ENCODE results near the gene LPCAT2.

LPCAT2 gene

GRCh38 chr16:55529018-55529417 lies 20.1 kb downstream of the LPCAT2 start:
- TF ChIP-seq RAD21 (IDR thresholded peaks at IDR 0.05; ENCODE audit: low read depth) = no peak
- no peak for TF ChIP-seq NFIC (IDR thresholded peaks at IDR 0.05)
- TF ChIP-seq EP300 (IDR thresholded peaks at IDR 0.05; ENCODE audit: borderline replicate concordance) = no peak
- TF ChIP-seq TEAD4 (IDR thresholded peaks at IDR 0.05) = no peak
- no peak for TF ChIP-seq TAF1 (IDR thresholded peaks at IDR 0.05; ENCODE audit: low read depth)
- no peak for TF ChIP-seq YY1 (IDR thresholded peaks at IDR 0.05; ENCODE audit: low read depth)
- TF ChIP-seq TCF12 (IDR thresholded peaks at IDR 0.05; ENCODE audit: low read depth) = no peak
- TF ChIP-seq MAX (IDR thresholded peaks at IDR 0.05) = no peak
- TF ChIP-seq CEBPB (IDR thresholded peaks at IDR 0.05) = no peak
- TF ChIP-seq FOXM1 (IDR thresholded peaks at IDR 0.05; ENCODE audit: borderline replicate concordance, low read depth) = no peak
- no peak for TF ChIP-seq EGR1 (IDR thresholded peaks at IDR 0.05)
- TF ChIP-seq CREB1 (IDR thresholded peaks at IDR 0.05; ENCODE audit: low read depth) = no peak

- TF ChIP-seq CREB1 (IDR thresholded peaks at IDR 0.05; ENCODE audit: low read depth) (no peak), TEAD4 (IDR thresholded peaks at IDR 0.05) (no peak), ZBTB7A (IDR thresholded peaks at IDR 0.05; ENCODE audit: low read depth) (no peak), CEBPB (IDR thresholded peaks at IDR 0.05) (no peak), EGR1 (IDR thresholded peaks at IDR 0.05) (no peak), TCF12 (IDR thresholded peaks at IDR 0.05; ENCODE audit: low read depth) (no peak), USF1 (IDR thresholded peaks at IDR 0.05) (no peak), TAF1 (IDR thresholded peaks at IDR 0.05; ENCODE audit: low read depth) (no peak)
Observed at GRCh38 chr16:55530316-55530856, 21.5 kb downstream of the LPCAT2 start.

GRCh38 chr16:55532227-55532626 lies 23.4 kb downstream of the LPCAT2 start:
- TF ChIP-seq USF1 (IDR thresholded peaks at IDR 0.05) (no peak), MAX (IDR thresholded peaks at IDR 0.05) (no peak), ZBTB7A (IDR thresholded peaks at IDR 0.05; ENCODE audit: low read depth) (no peak), YY1 (IDR thresholded peaks at IDR 0.05; ENCODE audit: low read depth) (no peak), FOXM1 (IDR thresholded peaks at IDR 0.05; ENCODE audit: borderline replicate concordance, low read depth) (no peak), EGR1 (IDR thresholded peaks at IDR 0.05) (no peak), NFIC (IDR thresholded peaks at IDR 0.05) (no peak), TEAD4 (IDR thresholded peaks at IDR 0.05) (no peak), EP300 (IDR thresholded peaks at IDR 0.05; ENCODE audit: borderline replicate concordance) (no peak), CREB1 (IDR thresholded peaks at IDR 0.05; ENCODE audit: low read depth) (no peak), REST (IDR thresholded peaks at IDR 0.05; ENCODE audit: low read depth) (no peak), TCF12 (IDR thresholded peaks at IDR 0.05; ENCODE audit: low read depth) (no peak), TAF1 (IDR thresholded peaks at IDR 0.05; ENCODE audit: low read depth) (no peak), CEBPB (IDR thresholded peaks at IDR 0.05) (no peak), RAD21 (IDR thresholded peaks at IDR 0.05; ENCODE audit: low read depth) (no peak)

- TF ChIP-seq RAD21 (IDR thresholded peaks at IDR 0.05; ENCODE audit: low read depth) = no peak
- no peak for TF ChIP-seq EP300 (IDR thresholded peaks at IDR 0.05; ENCODE audit: borderline replicate concordance)
- no peak for TF ChIP-seq EGR1 (IDR thresholded peaks at IDR 0.05)
Observed at GRCh38 chr16:55534756-55535155, 25.9 kb downstream of the LPCAT2 start.

GRCh38 chr16:55539049-55539448 lies 30.2 kb downstream of the LPCAT2 start:
- no peak for TF ChIP-seq MAX (IDR thresholded peaks at IDR 0.05)
- TF ChIP-seq REST (IDR thresholded peaks at IDR 0.05; ENCODE audit: low read depth) = no peak
- no peak for TF ChIP-seq EP300 (IDR thresholded peaks at IDR 0.05; ENCODE audit: borderline replicate concordance)
- TF ChIP-seq RAD21 (IDR thresholded peaks at IDR 0.05; ENCODE audit: low read depth) = no peak
- TF ChIP-seq EGR1 (IDR thresholded peaks at IDR 0.05) = no peak
- no peak for TF ChIP-seq YY1 (IDR thresholded peaks at IDR 0.05; ENCODE audit: low read depth)
- TF ChIP-seq TAF1 (IDR thresholded peaks at IDR 0.05; ENCODE audit: low read depth) = no peak
- TF ChIP-seq FOXM1 (IDR thresholded peaks at IDR 0.05; ENCODE audit: borderline replicate concordance, low read depth) = no peak
- TF ChIP-seq CREB1 (IDR thresholded peaks at IDR 0.05; ENCODE audit: low read depth) = no peak
- no peak for TF ChIP-seq NFIC (IDR thresholded peaks at IDR 0.05)
- TF ChIP-seq ZBTB7A (IDR thresholded peaks at IDR 0.05; ENCODE audit: low read depth) = no peak
- TF ChIP-seq TCF12 (IDR thresholded peaks at IDR 0.05; ENCODE audit: low read depth) = no peak
- no peak for TF ChIP-seq TEAD4 (IDR thresholded peaks at IDR 0.05)
- no peak for TF ChIP-seq USF1 (IDR thresholded peaks at IDR 0.05)
